K562 (cell line): Measurements from ENCODE around the gene IFT122. TPM values are rescaled to one million over a fixed set of nuclear protein-coding genes. Genes with fewer than 3 reads are reported as not detected.

Experiments used
- BRF1 ChIP-seq: IDR thresholded peaks from 3 replicates; pipeline ENCODE4 v1.6.1; 2011; ENCODE audit warnings: borderline replicate concordance, mild to moderate bottlenecking; ENCODE audit not compliant: insufficient read length; ENCODE audit errors: extremely low read depth
- CEBPZ ChIP-seq: fragments of 150-350 bp; IDR thresholded peaks from 2 replicates; pipeline ENCODE4 v1.6.1; 2014; ENCODE audit warnings: low read depth, mild to moderate bottlenecking, low read length, borderline replicate concordance
- NR3C1 ChIP-seq: sonication (generic); formaldehyde crosslinking; IDR thresholded peaks from 2 replicates; pipeline ENCODE4 v1.8.1; 2022; ENCODE audit warnings: missing genetic modification reagents
- RAD21 ChIP-seq, 2 experiments: fragments of 250-450 bp in 1 of 2; fragments of 450-650 bp in 1 of 2; sonication (Bioruptor Pico) in 1 of 2; formaldehyde crosslinking in 1 of 2; IDR thresholded peaks in 1 of 2; conservative IDR thresholded peaks in 1 of 2; 2 replicates each; pipeline versions ENCODE4 v1.4.0 to v1.8.0; 2020 to 2022; ENCODE audit warnings: mild to moderate bottlenecking in 2 of 2, moderate library complexity in 1 of 2
- ZBTB43 ChIP-seq: sonication (generic); formaldehyde crosslinking; IDR thresholded peaks from 2 replicates; pipeline ENCODE4 v1.8.0; 2023; ENCODE audit warnings: mild to moderate bottlenecking, missing genetic modification reagents
- ZFP36 ChIP-seq: fragments of 150-350 bp; IDR thresholded peaks from 2 replicates; pipeline ENCODE4 v1.6.1; 2018; ENCODE audit warnings: low read length, low read depth; ENCODE audit not compliant: partially characterized antibody
- ZMIZ1 ChIP-seq, 2 experiments: fragments of 150-350 bp in 1 of 2; IDR thresholded peaks; 2 replicates each; pipeline ENCODE4 v1.6.1; 2012 to 2016; ENCODE audit warnings: low read depth in 2 of 2, low read length in 2 of 2, mild to moderate bottlenecking in 1 of 2, moderate library complexity in 1 of 2
- polyA plus RNA-seq, 8 experiments: library from polyadenylated mRNA; depleted of rRNA in 4 of 8; stranded (reverse) in 5 of 8; unstranded in 3 of 8; fragments of >200 nt; fragmentation: Nextera tagmentation in 2 of 8; fragmentation: Illumina TruSeq in 1 of 8; extraction: Ambion mirVana in 2 of 8; extraction: Trizol in 1 of 8; gene quantifications; 2 replicates each; pipeline versions ENCODE4 v1.2.1 to v1.2.3, GENCODE V29; 2011 to 2014; ENCODE audit warnings: inconsistent platforms in 1 of 8, missing spikeins in 1 of 8
- total RNA-seq, 7 experiments: library from RNA; depleted of rRNA in 6 of 7; stranded (reverse); fragments of >200 nt in 6 of 7; fragmentation: Illumina TruSeq in 2 of 7; extraction: Trizol in 2 of 7; gene quantifications; 2 replicates each; pipeline versions ENCODE4 v1.2.1 to v1.2.3, GENCODE V29; 2011 to 2021; ENCODE audit warnings: low replicate concordance in 1 of 7

Gene IFT122
- total and polyA plus RNA-seq, 9 of the 15 experiments (the other 6 are each of a cell fraction or from before 2014, with no cell fraction given), result 2.4 to 11.5 (median 7.7) TPM

GRCh38 chr3:129439817-129440617 is at the start of gene IFT122, which contains the start of gene MBD4 (continued):
- TF ChIP-seq ZMIZ1 (IDR thresholded peaks at IDR 0.05; ENCODE audit: low read depth in 2 of 2, low read length in 2 of 2) (no peak), CEBPZ (no peak), RAD21 (CRISPR knock-in tag; conservative IDR thresholded peaks at IDR 0.05 in 1 of 2, IDR thresholded peaks at IDR 0.05 in 1 of 2) (0 out of 4 replicates have a peak, but pooled peaks of 1 of the 2 experiments have one; percentile 9), NR3C1 (no peak), ZBTB43 (CRISPR knock-in tag) (no peak), BRF1 (no peak), ZFP36 (no peak)
